ENCODE measurements around the gene SIMC1.
"Not testable (repeated sequence)": the region's sequence is repeated elsewhere in the genome, so short reads cannot be mapped to it uniquely, and the experiment has no call there.

GRCh38 chr5:176194238-176195083 is 43.8 kb upstream of the SIMC1 start:
- TF ChIP-seq POLR2AphosphoS5, POLR2A (IDR thresholded peaks at IDR 0.05; ENCODE audit: low read depth, low read length): not testable (repeated sequence)
